ENCODE measurements around the gene HOXC4.
"Not testable (repeated sequence)": the region's sequence is repeated elsewhere in the genome, so short reads cannot be mapped to it uniquely, and the experiment has no call there.

Gene HOXC4

GRCh38 chr12:54041097-54041690 is 12.4 kb upstream of the HOXC4 start:
- DNase-seq: no peak

GRCh38 chr12:54042033-54042432 is 11.6 kb upstream of the HOXC4 start:
- not testable (repeated sequence) for DNase-seq

GRCh38 chr12:54042970-54043853 is 10.4 kb upstream of the HOXC4 start:
- DNase-seq: no peak

GRCh38 chr12:54044425-54045103 is 9.1 kb upstream of the HOXC4 start:
- no peak for DNase-seq

- no peak for DNase-seq
Observed at GRCh38 chr12:54045401-54045800, 8.2 kb upstream of the HOXC4 start.

GRCh38 chr12:54045868-54046521 is 7.6 kb upstream of the HOXC4 start:
- DNase-seq: no peak

GRCh38 chr12:54046809-54047159 is 6.9 kb upstream of the HOXC4 start:
- no peak for DNase-seq

- DNase-seq: no peak
Observed at GRCh38 chr12:54047160-54047963, 6.3 kb upstream of the HOXC4 start.

GRCh38 chr12:54047964-54048303 is 5.7 kb upstream of the HOXC4 start:
- DNase-seq: no peak

GRCh38 chr12:54048406-54049093 is 5.1 kb upstream of the HOXC4 start:
- no peak for DNase-seq

- DNase-seq: no peak
Observed at GRCh38 chr12:54049108-54049507, 4.5 kb upstream of the HOXC4 start.

GRCh38 chr12:54050482-54050810 is 3.2 kb upstream of the HOXC4 start:
- no peak for DNase-seq

GRCh38 chr12:54051026-54051842 is 2.4 kb upstream of the HOXC4 start:
- DNase-seq: no peak

- no peak for DNase-seq
Observed at GRCh38 chr12:54051874-54052437, 1.7 kb upstream of the HOXC4 start.

- DNase-seq: no peak
Observed at GRCh38 chr12:54052438-54053002, 1.1 kb upstream of the HOXC4 start.

GRCh38 chr12:54053003-54053750 is 458 bp upstream of the HOXC4 start:
- no peak for DNase-seq

GRCh38 chr12:54054742-54055194 is 1.1 kb downstream of the HOXC4 start:
- DNase-seq: no peak

GRCh38 chr12:54055552-54055951 is 1.9 kb downstream of the HOXC4 start:
- no peak for DNase-seq

GRCh38 chr12:54056110-54056509 is 2.5 kb downstream of the HOXC4 start:
- no peak for DNase-seq

Measured in DMS53 (cell line).